SK-N-SH treated with all-trans-retinoic acid at 6 μM for 48 hours (cell line): ENCODE results near the gene BFSP2.
"Not testable (repeated sequence)": the region's sequence is repeated elsewhere in the genome, so short reads cannot be mapped to it uniquely, and the experiment has no call there.

ENCODE experiments used
- ATAC-seq: fragments of 200-7000 bp; cut with Tn5 transposase; 3 replicates; pipeline ENCODE4 v1.9.1; 2020; ENCODE audit warnings: mild to moderate bottlenecking, moderate library complexity
- ARNTL ChIP-seq: fragments of 450-650 bp; formaldehyde crosslinking; IDR thresholded peaks from 2 replicates; pipeline ENCODE4 v1.5.0; 2020; ENCODE audit warnings: low read depth, mild to moderate bottlenecking, moderate library complexity, borderline replicate concordance
- CREB5 ChIP-seq: fragments of 250-450 bp; sonication (Bioruptor Pico); IDR thresholded peaks from 2 replicates; pipeline ENCODE4 v1.5.1; 2020; ENCODE audit warnings: low read depth, mild to moderate bottlenecking, moderate library complexity
- CSDC2 ChIP-seq: fragments of 250-450 bp; sonication (Bioruptor Pico); IDR thresholded peaks from 2 replicates; pipeline ENCODE4 v1.5.0; 2020; ENCODE audit warnings: mild to moderate bottlenecking, moderate library complexity
- CSRNP3 ChIP-seq: fragments of 250-450 bp; sonication (Bioruptor Pico); IDR thresholded peaks from 2 replicates; pipeline ENCODE4 v1.5.1; 2021; ENCODE audit warnings: mild to moderate bottlenecking, moderate library complexity
- ESRRG ChIP-seq: fragments of 250-450 bp; sonication (Bioruptor Pico); IDR thresholded peaks from 2 replicates; pipeline ENCODE4 v1.6.1; 2021; ENCODE audit warnings: mild to moderate bottlenecking
- GLIS3 ChIP-seq: fragments of 250-450 bp; sonication (Bioruptor Pico); IDR thresholded peaks from 2 replicates; pipeline ENCODE4 v1.5.0; 2020; ENCODE audit warnings: mild to moderate bottlenecking, moderate library complexity
- ISL1 ChIP-seq: fragments of 250-450 bp; sonication (Bioruptor Pico); IDR thresholded peaks from 2 replicates; pipeline ENCODE4 v2.1.2; 2022; ENCODE audit warnings: mild to moderate bottlenecking, moderate library complexity
- OSR1 ChIP-seq: fragments of 250-450 bp; sonication (Bioruptor Pico); IDR thresholded peaks from 2 replicates; pipeline ENCODE4 v1.8.0; 2022; ENCODE audit warnings: moderate library complexity, mild to moderate bottlenecking, inconsistent platforms
- PATZ1 ChIP-seq: fragments of 250-450 bp; sonication (Bioruptor Pico); IDR thresholded peaks from 2 replicates; pipeline ENCODE4 v1.8.0; 2020; ENCODE audit warnings: mild to moderate bottlenecking, moderate library complexity, borderline replicate concordance
- PPARA ChIP-seq: fragments of 250-450 bp; sonication (Bioruptor Pico); IDR thresholded peaks from 2 replicates; pipeline ENCODE4 v1.5.0; 2020; ENCODE audit warnings: mild to moderate bottlenecking, borderline replicate concordance
- RARB ChIP-seq: fragments of 250-450 bp; sonication (Bioruptor Pico); IDR thresholded peaks from 2 replicates; pipeline ENCODE4 v1.8.0; 2021; ENCODE audit warnings: mild to moderate bottlenecking, moderate library complexity
- SNAI2 ChIP-seq: fragments of 250-450 bp; sonication (Bioruptor Pico); IDR thresholded peaks from 2 replicates; pipeline ENCODE4 v1.5.0; 2020; ENCODE audit warnings: mild to moderate bottlenecking, moderate library complexity
- TCF4 ChIP-seq: fragments of 250-450 bp; sonication (Bioruptor Pico); IDR thresholded peaks from 2 replicates; pipeline ENCODE4 v1.8.0; 2021; ENCODE audit warnings: mild to moderate bottlenecking, moderate library complexity, borderline replicate concordance
- TOX ChIP-seq: fragments of 250-450 bp; sonication (Bioruptor Pico); IDR thresholded peaks from 2 replicates; pipeline ENCODE4 v1.8.0; 2021; ENCODE audit warnings: mild to moderate bottlenecking, moderate library complexity, borderline replicate concordance
- TSHZ2 ChIP-seq: fragments of 250-450 bp; sonication (Bioruptor Pico); IDR thresholded peaks from 2 replicates; pipeline ENCODE4 v1.5.0; 2020; ENCODE audit warnings: mild to moderate bottlenecking, moderate library complexity
- ZC3H10 ChIP-seq: fragments of 250-450 bp; sonication (Bioruptor Pico); IDR thresholded peaks from 2 replicates; pipeline ENCODE4 v1.5.1; 2021; ENCODE audit warnings: mild to moderate bottlenecking, moderate library complexity
- ZNF565 ChIP-seq: fragments of 450-650 bp; formaldehyde crosslinking; conservative IDR thresholded peaks from 2 replicates; pipeline ENCODE4 v1.5.0; 2020; ENCODE audit warnings: low read depth, mild to moderate bottlenecking, moderate library complexity
- ZNF8 ChIP-seq: fragments of 450-650 bp; formaldehyde crosslinking; IDR thresholded peaks from 2 replicates; pipeline ENCODE4 v1.5.0; 2020; ENCODE audit warnings: mild to moderate bottlenecking, moderate library complexity

BFSP2 gene

GRCh38 chr3:133494469-133494868 is 94.6 kb downstream of the BFSP2 start (continued):
- TF ChIP-seq PPARA = no peak
- TF ChIP-seq TSHZ2 (CRISPR knock-in tag) = no peak
- TF ChIP-seq SNAI2 (CRISPR knock-in tag) = no peak
- TF ChIP-seq PATZ1 = no peak
- TF ChIP-seq TCF4 (CRISPR knock-in tag) = no peak
- no peak for TF ChIP-seq RARB (CRISPR knock-in tag)

GRCh38 chr3:133502542-133502941 is 102.7 kb downstream of the BFSP2 start:
- not testable (repeated sequence) for ATAC-seq

GRCh38 chr3:133503409-133503808 is 103.6 kb downstream of the BFSP2 start:
- no peak for ATAC-seq
- TF ChIP-seq ESRRG (CRISPR knock-in tag) = no peak
- TF ChIP-seq CSRNP3 = no peak
- no peak for TF ChIP-seq CSDC2
- TF ChIP-seq ZNF565 (CRISPR knock-in tag) = no peak
- TF ChIP-seq ISL1 (CRISPR knock-in tag) = no peak
- no peak for TF ChIP-seq TCF4 (CRISPR knock-in tag)
- TF ChIP-seq SNAI2 (CRISPR knock-in tag) = no peak
- TF ChIP-seq ZC3H10 (CRISPR knock-in tag) = no peak
- no peak for TF ChIP-seq TSHZ2 (CRISPR knock-in tag)
- no peak for TF ChIP-seq CREB5 (CRISPR knock-in tag)
- no peak for TF ChIP-seq OSR1 (CRISPR knock-in tag)
- no peak for TF ChIP-seq PPARA
- no peak for TF ChIP-seq TOX (CRISPR knock-in tag)
- no peak for TF ChIP-seq GLIS3 (CRISPR knock-in tag)
- TF ChIP-seq ZNF8 = no peak
- TF ChIP-seq ARNTL = no peak
- no peak for TF ChIP-seq RARB (CRISPR knock-in tag)
- no peak for TF ChIP-seq PATZ1
